Measurements from ENCODE around the gene NOP16.

DNA sequence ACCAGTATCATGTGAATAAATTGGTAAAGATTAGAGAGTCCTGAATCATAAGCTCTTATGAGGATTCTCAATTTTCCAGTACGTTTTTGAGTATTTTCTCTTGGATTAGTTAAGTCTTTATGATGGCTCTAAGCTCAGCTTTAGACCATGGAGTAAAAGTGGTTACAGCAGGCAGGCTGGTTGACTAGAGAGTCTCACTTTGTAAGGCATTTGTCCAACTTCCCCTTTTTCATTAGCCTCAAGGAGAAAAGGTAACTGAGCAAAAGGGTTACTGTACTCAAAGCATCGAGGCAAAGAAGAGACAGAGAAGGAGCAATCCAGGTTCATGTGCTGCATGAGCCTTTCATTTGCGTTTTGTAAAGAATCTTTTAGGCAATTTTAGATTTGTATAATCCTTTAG is 8.5 kb downstream of the NOP16 start:
- TF ChIP-seq ZNF274 (IDR thresholded peaks at IDR 0.05; ENCODE audit: low read length) (no peak), ZNF274 (tag by site-specific recombination; IDR thresholded peaks at IDR 0.05; ENCODE audit: borderline replicate concordance) (no peak), ZNF133 (tag by site-specific recombination; IDR thresholded peaks at IDR 0.05) (no peak), ZNF76 (tag by site-specific recombination; IDR thresholded peaks at IDR 0.05; ENCODE audit: borderline replicate concordance, low read depth) (no peak), ZNF184 (tag by site-specific recombination; IDR thresholded peaks at IDR 0.05) (no peak), YY1 (tag by site-specific recombination; IDR thresholded peaks at IDR 0.05) (no peak), ZNF747 (tag by site-specific recombination; IDR thresholded peaks at IDR 0.05) (no peak), ZSCAN30 (tag by site-specific recombination; IDR thresholded peaks at IDR 0.05) (no peak), HOXA7 (CRISPR knock-in tag; IDR thresholded peaks at IDR 0.05; ENCODE audit: borderline replicate concordance) (no peak), ZNF214 (tag by site-specific recombination; IDR thresholded peaks at IDR 0.05; ENCODE audit: borderline replicate concordance) (no peak)
- TF ChIP-seq, protein P1, sequence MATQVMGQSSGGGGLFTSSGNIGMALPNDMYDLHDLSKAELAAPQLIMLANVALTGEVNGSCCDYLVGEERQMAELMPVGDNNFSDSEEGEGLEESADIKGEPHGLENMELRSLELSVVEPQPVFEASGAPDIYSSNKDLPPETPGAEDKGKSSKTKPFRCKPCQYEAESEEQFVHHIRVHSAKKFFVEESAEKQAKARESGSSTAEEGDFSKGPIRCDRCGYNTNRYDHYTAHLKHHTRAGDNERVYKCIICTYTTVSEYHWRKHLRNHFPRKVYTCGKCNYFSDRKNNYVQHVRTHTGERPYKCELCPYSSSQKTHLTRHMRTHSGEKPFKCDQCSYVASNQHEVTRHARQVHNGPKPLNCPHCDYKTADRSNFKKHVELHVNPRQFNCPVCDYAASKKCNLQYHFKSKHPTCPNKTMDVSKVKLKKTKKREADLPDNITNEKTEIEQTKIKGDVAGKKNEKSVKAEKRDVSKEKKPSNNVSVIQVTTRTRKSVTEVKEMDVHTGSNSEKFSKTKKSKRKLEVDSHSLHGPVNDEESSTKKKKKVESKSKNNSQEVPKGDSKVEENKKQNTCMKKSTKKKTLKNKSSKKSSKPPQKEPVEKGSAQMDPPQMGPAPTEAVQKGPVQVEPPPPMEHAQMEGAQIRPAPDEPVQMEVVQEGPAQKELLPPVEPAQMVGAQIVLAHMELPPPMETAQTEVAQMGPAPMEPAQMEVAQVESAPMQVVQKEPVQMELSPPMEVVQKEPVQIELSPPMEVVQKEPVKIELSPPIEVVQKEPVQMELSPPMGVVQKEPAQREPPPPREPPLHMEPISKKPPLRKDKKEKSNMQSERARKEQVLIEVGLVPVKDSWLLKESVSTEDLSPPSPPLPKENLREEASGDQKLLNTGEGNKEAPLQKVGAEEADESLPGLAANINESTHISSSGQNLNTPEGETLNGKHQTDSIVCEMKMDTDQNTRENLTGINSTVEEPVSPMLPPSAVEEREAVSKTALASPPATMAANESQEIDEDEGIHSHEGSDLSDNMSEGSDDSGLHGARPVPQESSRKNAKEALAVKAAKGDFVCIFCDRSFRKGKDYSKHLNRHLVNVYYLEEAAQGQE (tag by site-specific recombination; IDR thresholded peaks at IDR 0.05): no peak
- TF ChIP-seq, protein P2, sequence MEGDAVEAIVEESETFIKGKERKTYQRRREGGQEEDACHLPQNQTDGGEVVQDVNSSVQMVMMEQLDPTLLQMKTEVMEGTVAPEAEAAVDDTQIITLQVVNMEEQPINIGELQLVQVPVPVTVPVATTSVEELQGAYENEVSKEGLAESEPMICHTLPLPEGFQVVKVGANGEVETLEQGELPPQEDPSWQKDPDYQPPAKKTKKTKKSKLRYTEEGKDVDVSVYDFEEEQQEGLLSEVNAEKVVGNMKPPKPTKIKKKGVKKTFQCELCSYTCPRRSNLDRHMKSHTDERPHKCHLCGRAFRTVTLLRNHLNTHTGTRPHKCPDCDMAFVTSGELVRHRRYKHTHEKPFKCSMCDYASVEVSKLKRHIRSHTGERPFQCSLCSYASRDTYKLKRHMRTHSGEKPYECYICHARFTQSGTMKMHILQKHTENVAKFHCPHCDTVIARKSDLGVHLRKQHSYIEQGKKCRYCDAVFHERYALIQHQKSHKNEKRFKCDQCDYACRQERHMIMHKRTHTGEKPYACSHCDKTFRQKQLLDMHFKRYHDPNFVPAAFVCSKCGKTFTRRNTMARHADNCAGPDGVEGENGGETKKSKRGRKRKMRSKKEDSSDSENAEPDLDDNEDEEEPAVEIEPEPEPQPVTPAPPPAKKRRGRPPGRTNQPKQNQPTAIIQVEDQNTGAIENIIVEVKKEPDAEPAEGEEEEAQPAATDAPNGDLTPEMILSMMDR (tag by site-specific recombination; IDR thresholded peaks at IDR 0.05): no peak
- TF ChIP-seq, protein P3, sequence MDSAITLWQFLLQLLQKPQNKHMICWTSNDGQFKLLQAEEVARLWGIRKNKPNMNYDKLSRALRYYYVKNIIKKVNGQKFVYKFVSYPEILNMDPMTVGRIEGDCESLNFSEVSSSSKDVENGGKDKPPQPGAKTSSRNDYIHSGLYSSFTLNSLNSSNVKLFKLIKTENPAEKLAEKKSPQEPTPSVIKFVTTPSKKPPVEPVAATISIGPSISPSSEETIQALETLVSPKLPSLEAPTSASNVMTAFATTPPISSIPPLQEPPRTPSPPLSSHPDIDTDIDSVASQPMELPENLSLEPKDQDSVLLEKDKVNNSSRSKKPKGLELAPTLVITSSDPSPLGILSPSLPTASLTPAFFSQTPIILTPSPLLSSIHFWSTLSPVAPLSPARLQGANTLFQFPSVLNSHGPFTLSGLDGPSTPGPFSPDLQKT (IDR thresholded peaks at IDR 0.05; ENCODE audit: borderline replicate concordance, low read depth, low read length): no peak
- TF ChIP-seq, protein P4, sequence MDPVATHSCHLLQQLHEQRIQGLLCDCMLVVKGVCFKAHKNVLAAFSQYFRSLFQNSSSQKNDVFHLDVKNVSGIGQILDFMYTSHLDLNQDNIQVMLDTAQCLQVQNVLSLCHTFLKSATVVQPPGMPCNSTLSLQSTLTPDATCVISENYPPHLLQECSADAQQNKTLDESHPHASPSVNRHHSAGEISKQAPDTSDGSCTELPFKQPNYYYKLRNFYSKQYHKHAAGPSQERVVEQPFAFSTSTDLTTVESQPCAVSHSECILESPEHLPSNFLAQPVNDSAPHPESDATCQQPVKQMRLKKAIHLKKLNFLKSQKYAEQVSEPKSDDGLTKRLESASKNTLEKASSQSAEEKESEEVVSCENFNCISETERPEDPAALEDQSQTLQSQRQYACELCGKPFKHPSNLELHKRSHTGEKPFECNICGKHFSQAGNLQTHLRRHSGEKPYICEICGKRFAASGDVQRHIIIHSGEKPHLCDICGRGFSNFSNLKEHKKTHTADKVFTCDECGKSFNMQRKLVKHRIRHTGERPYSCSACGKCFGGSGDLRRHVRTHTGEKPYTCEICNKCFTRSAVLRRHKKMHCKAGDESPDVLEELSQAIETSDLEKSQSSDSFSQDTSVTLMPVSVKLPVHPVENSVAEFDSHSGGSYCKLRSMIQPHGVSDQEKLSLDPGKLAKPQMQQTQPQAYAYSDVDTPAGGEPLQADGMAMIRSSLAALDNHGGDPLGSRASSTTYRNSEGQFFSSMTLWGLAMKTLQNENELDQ (tag by site-specific recombination; IDR thresholded peaks at IDR 0.05; ENCODE audit: low read depth): no peak

Data from HEK293 (cell line).